ENCODE measurements around the gene TRPV6. TPM values are rescaled to one million over a fixed set of nuclear protein-coding genes. Genes with fewer than 3 reads are reported as not detected.

The TRPV6 gene
- total RNA-seq, 1 experiment from 2014 or later, result 1.7 TPM

DNA sequence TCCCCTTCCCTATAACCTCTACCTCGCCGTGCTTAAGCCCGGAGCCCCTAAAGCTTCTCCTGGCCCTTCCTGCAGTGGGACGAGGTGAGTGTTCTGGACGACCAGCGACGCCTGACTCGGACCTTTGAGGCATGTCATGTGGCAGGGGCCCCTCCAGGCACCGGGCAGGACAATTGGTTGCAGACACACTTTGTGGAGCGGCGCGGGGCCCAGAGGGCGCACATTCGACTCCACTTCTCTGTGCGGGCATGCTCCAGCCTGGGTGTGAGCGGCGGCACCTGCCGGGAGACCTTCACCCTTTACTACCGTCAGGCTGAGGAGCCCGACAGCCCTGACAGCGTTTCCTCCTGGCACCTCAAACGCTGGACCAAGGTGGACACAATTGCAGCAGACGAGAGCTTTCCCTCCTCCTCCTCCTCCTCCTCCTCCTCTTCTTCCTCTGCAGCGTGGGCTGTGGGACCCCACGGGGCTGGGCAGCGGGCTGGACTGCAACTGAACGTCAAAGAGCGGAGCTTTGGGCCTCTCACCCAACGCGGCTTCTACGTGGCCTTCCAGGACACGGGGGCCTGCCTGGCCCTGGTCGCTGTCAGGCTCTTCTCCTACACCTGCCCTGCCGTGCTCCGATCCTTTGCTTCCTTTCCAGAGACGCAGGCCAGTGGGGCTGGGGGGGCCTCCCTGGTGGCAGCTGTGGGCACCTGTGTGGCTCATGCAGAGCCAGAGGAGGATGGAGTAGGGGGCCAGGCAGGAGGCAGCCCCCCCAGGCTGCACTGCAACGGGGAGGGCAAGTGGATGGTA lies 21.5 kb downstream of the TRPV6 start:
- Histone ChIP-seq H3K4me3 (replicated peaks in 1 of 2; ENCODE audit: low read depth in 1 of 2, low read length in 2 of 2) (no peak overlapping the region), H3K9me2 (ENCODE audit: insufficient read depth) (no peaks in the 10 kb centered on the region), H3K4me2 (ENCODE audit: low read length) (no peak overlapping the region), H3K27me3 (ENCODE audit: insufficient read depth, low read length) (no peaks in the 10 kb centered on the region), H4K20me1 (ENCODE audit: insufficient read depth) (no peaks in the 10 kb centered on the region), H3K4me1 (ENCODE audit: control insufficient read depth in 1 of 2, insufficient read depth in 2 of 2, low read length in 2 of 2) (peaks cover 5% of the 10 kb centered on the region in 2 experiments), H3K79me2 (ENCODE audit: insufficient read depth, low read length) (no peaks in the 10 kb centered on the region), H3K36me3 (ENCODE audit: control insufficient read depth in 1 of 2, insufficient read depth in 2 of 2, low read length in 2 of 2) (no peaks in the 10 kb centered on the region), H3K9me3 (ENCODE audit: control insufficient read depth in 1 of 2, insufficient read depth in 1 of 2, low read depth in 1 of 2, low read length in 2 of 2) (no peaks in the 10 kb centered on the region), H3K27ac (ENCODE audit: low read depth, low read length) (no peak overlapping the region), H3K9ac (ENCODE audit: low read length) (no peak overlapping the region), H2AFZ (ENCODE audit: low read depth, low read length, poor library complexity, severe bottlenecking) (no peak overlapping the region)
- intact Hi-C loops (cut with micrococcal nuclease), result no loop called here
- TF ChIP-seq CBX3 (IDR thresholded peaks at IDR 0.05; ENCODE audit: low read depth) (no peak), ZNF274 (IDR thresholded peaks at IDR 0.05; ENCODE audit: low read depth, low read length) (no peak), EGR1 (IDR thresholded peaks at IDR 0.05; ENCODE audit: low read depth) (no peak), ZFX (IDR thresholded peaks at IDR 0.05) (no peak), YY1 (IDR thresholded peaks at IDR 0.05; ENCODE audit: extremely low read depth, insufficient replicate concordance, low read depth, low read length) (no peak), JUND (IDR thresholded peaks at IDR 0.05) (no peak), SRF (IDR thresholded peaks at IDR 0.05; ENCODE audit: low read depth) (no peak), POLR2A (IDR thresholded peaks at IDR 0.05; ENCODE audit: borderline replicate concordance, extremely low read depth, insufficient read depth, insufficient read length) (no peak)
- TF ChIP-seq, protein P1, sequence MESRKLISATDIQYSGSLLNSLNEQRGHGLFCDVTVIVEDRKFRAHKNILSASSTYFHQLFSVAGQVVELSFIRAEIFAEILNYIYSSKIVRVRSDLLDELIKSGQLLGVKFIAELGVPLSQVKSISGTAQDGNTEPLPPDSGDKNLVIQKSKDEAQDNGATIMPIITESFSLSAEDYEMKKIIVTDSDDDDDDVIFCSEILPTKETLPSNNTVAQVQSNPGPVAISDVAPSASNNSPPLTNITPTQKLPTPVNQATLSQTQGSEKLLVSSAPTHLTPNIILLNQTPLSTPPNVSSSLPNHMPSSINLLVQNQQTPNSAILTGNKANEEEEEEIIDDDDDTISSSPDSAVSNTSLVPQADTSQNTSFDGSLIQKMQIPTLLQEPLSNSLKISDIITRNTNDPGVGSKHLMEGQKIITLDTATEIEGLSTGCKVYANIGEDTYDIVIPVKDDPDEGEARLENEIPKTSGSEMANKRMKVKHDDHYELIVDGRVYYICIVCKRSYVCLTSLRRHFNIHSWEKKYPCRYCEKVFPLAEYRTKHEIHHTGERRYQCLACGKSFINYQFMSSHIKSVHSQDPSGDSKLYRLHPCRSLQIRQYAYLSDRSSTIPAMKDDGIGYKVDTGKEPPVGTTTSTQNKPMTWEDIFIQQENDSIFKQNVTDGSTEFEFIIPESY (IDR thresholded peaks at IDR 0.05; ENCODE audit: extremely low read depth, insufficient replicate concordance, low read length), result no peak
- TF ChIP-seq, protein P2, sequence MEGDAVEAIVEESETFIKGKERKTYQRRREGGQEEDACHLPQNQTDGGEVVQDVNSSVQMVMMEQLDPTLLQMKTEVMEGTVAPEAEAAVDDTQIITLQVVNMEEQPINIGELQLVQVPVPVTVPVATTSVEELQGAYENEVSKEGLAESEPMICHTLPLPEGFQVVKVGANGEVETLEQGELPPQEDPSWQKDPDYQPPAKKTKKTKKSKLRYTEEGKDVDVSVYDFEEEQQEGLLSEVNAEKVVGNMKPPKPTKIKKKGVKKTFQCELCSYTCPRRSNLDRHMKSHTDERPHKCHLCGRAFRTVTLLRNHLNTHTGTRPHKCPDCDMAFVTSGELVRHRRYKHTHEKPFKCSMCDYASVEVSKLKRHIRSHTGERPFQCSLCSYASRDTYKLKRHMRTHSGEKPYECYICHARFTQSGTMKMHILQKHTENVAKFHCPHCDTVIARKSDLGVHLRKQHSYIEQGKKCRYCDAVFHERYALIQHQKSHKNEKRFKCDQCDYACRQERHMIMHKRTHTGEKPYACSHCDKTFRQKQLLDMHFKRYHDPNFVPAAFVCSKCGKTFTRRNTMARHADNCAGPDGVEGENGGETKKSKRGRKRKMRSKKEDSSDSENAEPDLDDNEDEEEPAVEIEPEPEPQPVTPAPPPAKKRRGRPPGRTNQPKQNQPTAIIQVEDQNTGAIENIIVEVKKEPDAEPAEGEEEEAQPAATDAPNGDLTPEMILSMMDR (IDR thresholded peaks at IDR 0.05 in 2 of 3, conservative IDR thresholded peaks at IDR 0.05 in 1 of 3; ENCODE audit: borderline replicate concordance in 1 of 3, insufficient read depth in 1 of 3, low read depth in 2 of 3, low read length in 2 of 3), result no peak
- TF ChIP-seq, protein P3, sequence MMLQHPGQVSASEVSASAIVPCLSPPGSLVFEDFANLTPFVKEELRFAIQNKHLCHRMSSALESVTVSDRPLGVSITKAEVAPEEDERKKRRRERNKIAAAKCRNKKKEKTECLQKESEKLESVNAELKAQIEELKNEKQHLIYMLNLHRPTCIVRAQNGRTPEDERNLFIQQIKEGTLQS (IDR thresholded peaks at IDR 0.05), result no peak
- RAD21 ChIA-PET (ENCODE audit: low non-redundant PET in 1 of 2, low total read pairs in 2 of 2, uncharacterized antibody in 2 of 2, unreplicated experiment in 2 of 2), result no interaction called here
- no TSS peak for BruUV-seq (replicated peaks)
- CTCF ChIA-PET, result interaction anchor here (1.7 kb wide), 1 partner anchor 9 kb away, joined by 6 read pairs; no protein-coding TSS in a partner anchor
- POLR2A ChIA-PET, result no interaction called here
- ATAC-seq (no peak), DNase-seq (ENCODE audit: low read depth, low spot score) (no peak)
